ENCODE data around the gene MANBA.
"Not testable (repeated sequence)": the region's sequence is repeated elsewhere in the genome, so short reads cannot be mapped to it uniquely, and the experiment has no call there.

The MANBA gene

GRCh38 chr4:102723511-102723910 lies 37.3 kb downstream of the MANBA start:
- no peak for DNase-seq

- DNase-seq = no peak
These were observed 38.0 kb downstream of the MANBA start for GRCh38 chr4:102722740-102723139.

DNA sequence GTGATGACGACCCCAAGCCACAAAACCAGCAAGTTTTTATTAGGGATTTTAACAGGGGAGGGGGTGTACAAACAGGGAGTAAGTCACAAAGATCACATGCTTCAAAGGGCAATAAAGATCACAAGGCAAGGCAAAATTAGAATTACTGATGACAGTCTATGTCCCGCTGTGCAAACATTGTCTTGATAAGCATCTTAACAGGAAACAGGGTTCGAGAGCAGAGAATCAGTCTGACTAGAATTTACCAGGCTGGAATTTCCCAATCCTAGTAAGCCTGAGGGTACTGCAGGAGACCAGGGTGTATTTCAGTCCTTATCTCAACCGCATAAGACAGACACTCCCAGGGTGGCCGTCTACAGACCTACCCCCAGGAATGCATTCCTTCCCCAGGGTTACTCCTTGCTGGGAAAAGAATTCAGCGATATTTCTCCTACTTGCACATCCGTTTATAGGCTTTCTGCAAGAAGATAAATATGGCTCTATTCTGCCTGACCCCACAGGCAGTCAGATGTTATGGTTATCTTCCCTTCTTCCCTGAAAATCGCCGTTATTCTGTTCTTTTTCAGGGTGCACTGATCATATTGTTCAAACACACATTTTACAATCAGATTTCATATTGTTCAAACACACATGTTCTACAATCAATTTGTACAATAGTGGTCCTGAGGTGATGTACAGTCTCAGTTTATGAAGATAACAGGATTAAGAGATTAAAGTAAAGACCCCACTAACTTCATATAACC lies 41.8 kb downstream of the MANBA start:
- DNase-seq = not testable (repeated sequence)

DNA sequence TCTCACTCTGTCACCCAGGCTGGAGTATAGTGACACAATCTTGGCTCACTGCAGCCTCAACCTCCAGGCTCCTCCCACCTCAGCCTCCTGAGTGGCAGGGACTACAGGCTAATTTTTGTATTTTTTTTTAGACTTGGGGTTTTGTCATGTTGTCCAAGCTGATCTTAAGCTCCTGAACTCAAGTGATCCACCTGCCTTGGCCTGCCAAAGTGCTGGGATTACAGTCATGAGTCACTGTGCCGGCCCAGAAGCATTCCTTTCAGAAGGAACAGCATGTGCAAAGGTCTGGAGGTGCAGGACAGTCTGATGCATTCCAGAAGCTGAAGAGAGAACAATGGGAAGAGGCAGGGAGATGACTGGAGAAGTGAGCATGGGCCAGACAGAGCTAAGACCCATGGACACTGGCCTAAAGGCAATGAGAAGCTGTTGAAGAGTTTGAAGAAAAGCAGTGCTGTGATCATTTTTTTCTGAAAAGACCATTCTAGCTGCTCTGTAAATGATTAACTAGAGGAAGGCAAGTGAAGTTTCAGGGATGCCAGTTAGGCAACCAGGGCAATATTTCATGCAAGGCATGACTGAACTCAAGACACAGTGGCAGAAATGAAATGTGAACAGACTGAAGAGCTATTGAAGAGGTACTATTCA lies 43.2 kb downstream of the MANBA start:
- no peak for DNase-seq

- DNase-seq = no peak
These were observed 45.7 kb downstream of the MANBA start for GRCh38 chr4:102715057-102715456.

- DNase-seq = not testable (repeated sequence)
These were observed 47.0 kb downstream of the MANBA start for GRCh38 chr4:102713774-102714173.

- no peak for DNase-seq
These were observed 47.7 kb downstream of the MANBA start for GRCh38 chr4:102713096-102713495.

DNA sequence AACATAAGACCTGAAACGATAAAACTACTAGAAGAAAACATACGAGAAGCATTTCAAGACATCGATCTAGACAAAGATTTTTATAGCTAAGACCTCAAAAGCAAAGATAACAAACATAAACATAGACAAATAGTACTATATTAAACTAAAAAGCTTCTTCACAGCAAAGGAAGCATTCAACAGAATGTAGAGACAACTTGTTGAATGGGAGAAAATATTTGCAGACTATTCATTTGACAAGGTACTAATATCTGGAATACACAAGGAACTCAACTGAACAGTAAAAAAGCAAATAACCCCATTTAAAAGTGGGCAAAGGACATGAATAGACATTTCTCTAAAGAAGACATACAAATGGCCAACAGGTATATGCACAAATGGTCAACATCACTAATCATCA lies 49.8 kb downstream of the MANBA start:
- DNase-seq = no peak

- DNase-seq = not testable (repeated sequence)
These were observed 51.7 kb downstream of the MANBA start for GRCh38 chr4:102709060-102709459.

GRCh38 chr4:102707150-102707549 lies 53.6 kb downstream of the MANBA start:
- no peak for DNase-seq

- DNase-seq = no peak
These were observed 55.3 kb downstream of the MANBA start for GRCh38 chr4:102705391-102705935.

DNA sequence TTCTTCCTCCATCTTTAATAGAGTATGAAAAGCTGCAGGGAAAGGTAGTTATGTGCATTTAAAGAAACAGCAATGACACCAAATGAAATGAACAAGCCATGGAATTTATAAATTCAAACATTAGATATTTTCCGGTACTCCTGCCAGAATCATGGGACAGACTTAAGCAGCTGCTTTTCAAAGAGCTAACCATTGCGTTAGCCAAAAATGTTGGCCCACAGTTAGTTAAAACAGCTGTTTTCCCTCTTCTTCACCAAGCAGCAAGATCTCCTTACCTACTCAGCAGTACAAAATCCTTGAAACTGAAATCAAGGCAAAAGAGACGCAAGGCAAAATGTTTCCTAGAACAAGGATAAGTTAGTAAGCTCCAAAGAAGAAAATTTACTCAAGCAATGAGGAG lies 64.0 kb downstream of the MANBA start:
- no peak for DNase-seq

DNA sequence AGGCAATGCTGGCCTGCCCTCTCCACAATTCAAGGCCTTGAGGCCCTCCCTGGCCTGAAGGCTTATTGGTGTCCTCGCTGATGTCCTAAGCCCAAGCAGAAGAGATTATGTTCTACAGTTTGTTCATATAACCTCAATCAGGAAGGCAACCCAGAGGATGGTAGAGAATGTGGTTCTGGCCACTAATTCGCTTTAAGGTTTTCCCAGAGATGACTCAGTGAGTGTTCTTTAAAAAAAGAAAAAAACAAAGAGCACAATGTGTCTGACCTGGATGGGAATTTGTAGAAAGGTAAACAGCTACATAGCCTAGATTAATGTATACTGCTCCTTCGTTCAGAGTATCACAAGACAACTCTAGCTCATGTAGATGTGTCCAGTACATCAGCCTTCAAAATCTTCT lies 66.0 kb downstream of the MANBA start:
- no peak for DNase-seq

DNA sequence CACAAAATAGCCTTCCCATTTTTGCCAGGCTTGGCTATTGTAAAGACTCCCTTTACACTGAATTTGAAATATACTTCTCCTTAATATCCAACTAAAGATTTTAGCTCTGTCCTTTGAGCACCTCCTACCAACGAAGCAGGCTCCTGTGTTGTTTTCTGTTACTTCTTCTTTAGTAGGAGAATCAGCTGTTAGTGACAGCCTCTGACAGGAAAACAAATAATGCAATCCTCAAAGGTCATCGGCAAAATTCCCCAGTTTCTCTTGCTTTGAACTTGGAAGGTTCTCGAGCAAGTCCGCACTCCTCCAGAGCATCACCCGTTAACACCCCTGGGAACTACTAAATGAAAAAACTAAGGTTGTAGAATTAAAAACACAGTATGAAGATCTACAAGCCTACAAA lies 66.9 kb downstream of the MANBA start:
- DNase-seq = no peak

- DNase-seq = no peak
These were observed 67.4 kb downstream of the MANBA start for GRCh38 chr4:102693262-102693850.

- no peak for DNase-seq
These were observed 68.3 kb downstream of the MANBA start for GRCh38 chr4:102692474-102692873.

DNA sequence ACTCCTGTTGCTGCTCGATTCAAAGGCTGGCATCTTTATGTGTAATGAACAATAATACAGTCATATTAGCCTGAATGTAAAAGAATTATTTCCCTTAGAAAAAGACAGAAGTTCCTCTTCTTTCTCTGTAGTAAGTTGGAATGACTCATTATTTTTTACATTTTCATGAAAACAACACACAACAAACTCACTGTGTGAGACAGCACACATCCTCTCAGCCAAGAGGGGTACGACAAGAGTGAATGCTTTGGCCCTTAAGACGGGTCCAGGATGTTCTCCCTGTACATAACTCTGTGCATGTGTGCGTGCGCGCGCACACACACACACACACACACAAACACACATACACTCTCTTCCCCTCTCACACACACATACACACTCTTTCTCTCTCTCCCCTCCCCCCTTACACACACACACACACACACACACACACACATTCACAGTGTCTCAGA lies 72.8 kb downstream of the MANBA start:
- DNase-seq = no peak

GRCh38 chr4:102687373-102687981 lies 73.3 kb downstream of the MANBA start:
- no peak for DNase-seq

DNA sequence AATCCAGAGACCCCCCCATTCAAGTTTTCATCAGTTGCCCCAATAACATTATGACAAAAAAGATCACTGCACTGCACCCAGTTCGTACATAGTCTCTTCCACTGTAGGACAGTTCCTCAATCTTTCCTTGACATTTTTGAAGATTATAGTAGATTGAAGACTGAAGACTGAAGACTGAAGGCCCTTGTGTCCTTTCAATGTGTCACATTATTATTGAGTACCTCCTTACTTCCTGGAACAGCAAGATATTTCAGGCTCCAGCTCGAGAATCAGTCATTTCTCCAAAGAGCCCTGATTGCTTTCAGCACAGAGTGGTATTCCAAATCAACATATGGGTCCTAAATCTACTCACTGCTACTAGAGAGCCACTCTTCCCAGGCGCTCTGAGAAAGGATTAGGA lies 75.0 kb downstream of the MANBA start:
- DNase-seq = no peak

DNA sequence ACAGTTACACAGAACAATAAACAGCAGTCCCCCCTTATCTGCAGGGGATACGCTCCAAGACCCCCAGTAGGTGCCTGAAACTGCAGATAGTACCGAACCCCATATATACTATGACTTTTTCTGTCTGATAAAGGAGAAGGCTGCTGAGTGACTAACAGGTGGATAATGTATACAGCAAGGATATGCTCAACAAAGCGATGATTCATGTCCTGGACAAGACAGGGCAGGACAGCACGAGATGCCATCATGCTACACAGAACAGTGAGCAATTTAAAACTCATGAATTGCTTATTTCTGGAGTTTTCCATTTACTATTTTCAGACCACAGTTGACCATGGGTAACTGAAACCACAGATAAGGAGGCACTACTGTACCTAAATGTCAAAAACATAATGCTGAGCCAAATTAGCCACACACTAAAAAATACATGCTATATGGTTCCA lies 76.1 kb downstream of the MANBA start:
- DNase-seq = no peak

DNA sequence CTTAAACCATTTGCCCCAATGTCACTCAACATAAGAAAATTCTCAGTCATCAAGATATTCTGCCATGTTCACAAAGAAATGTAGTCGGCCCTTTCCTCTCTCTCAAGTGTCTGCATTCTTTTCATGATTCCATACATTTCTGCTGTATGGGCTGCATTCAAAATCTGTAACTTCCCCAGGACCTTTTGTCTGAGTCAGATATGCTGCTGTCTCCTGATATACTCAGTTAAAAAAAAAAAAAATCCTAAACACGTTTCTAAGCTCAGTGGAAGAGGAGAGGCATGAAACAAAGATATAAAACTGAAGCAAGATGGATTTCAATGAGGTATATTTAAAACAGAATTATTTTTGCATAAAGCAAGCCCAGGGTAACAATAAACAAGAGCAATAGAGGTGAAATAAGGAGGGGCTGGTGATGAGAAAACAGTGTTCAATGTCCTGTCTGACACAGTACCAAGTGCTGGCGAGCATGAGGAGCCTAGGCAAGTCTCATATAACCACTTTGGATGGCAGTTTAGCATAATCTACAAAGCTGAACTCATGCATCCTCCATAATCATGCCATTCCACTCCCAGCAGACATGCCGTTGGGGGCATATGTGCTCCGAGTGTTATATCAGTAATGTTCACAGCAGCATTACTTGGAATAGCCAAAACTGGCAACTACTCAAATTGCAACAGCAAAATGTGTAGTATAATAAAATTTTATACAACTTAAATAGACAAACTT lies 76.7 kb downstream of the MANBA start:
- DNase-seq = no peak
